ENCODE results near the gene ITGAL. TPM values are rescaled to one million over a fixed set of nuclear protein-coding genes. Genes with fewer than 3 reads are reported as not detected.

The ITGAL gene
- total RNA-seq, 1 experiment from 2014 or later, result 0.50 TPM

DNA sequence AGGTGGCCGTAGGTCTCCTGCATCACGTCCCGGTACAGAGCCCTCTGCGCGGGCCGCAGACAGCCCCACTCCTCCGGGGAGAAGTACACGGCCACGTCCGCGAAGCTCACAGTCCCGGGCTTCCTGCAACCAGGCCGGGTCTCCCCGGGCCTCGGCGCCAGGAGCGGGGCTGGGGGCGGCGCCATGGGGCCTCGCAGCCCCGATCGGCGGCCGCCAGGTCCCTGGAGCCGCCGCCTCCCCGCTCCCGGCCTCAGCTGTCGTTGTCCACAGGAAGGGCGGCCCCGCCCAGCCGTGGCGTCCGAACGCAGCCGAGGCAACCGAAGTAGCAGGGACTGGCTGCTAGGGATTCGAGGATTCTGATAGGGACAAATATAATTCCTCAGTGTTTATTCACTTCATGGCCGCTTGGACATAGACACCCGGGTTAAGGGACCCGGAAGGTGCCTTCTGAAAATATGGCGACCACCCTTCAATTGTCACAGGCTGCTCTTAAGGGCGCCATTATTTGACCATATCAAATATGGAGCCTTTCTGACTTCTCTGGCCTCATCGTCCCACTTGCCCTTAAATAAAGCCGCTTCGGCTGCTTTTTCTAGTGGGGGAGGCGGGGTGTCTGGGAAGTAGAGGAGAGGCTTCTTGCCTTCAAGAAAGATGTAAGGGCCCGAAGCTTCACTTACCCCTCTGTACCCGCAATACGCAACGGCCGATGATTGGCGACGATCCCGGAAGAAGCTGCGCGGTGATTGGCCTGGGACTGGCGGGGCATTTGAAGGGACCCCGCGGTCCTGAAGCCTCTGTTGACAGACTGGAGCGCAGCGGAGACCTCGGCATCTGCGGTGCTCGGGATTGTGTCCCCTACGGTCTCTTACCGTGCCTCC is 99.1 kb downstream of the ITGAL start, which contains the start of gene ZNF688:
TSS of gene ZNF688 (minus strand) at position 270 of the 878 bp plus-strand sequence. CDS start at position 185, 85 bp downstream.
- TF ChIP-seq, protein P1, sequence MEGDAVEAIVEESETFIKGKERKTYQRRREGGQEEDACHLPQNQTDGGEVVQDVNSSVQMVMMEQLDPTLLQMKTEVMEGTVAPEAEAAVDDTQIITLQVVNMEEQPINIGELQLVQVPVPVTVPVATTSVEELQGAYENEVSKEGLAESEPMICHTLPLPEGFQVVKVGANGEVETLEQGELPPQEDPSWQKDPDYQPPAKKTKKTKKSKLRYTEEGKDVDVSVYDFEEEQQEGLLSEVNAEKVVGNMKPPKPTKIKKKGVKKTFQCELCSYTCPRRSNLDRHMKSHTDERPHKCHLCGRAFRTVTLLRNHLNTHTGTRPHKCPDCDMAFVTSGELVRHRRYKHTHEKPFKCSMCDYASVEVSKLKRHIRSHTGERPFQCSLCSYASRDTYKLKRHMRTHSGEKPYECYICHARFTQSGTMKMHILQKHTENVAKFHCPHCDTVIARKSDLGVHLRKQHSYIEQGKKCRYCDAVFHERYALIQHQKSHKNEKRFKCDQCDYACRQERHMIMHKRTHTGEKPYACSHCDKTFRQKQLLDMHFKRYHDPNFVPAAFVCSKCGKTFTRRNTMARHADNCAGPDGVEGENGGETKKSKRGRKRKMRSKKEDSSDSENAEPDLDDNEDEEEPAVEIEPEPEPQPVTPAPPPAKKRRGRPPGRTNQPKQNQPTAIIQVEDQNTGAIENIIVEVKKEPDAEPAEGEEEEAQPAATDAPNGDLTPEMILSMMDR (conservative IDR thresholded peaks at IDR 0.05), result no peak
- TF ChIP-seq EZH2 (IDR thresholded peaks at IDR 0.05; ENCODE audit: low read depth), result no peak
- Histone ChIP-seq H3K27ac (peak within 1 kb of the TSS; percentile 61), H4K20me1 (ENCODE audit: insufficient read depth) (no peaks in the 10 kb centered on the region), H3K36me3 (ENCODE audit: low read depth) (no peaks in the 10 kb centered on the region), H3F3A (ENCODE audit: insufficient read depth, low read depth) (peaks cover 50% of the 10 kb centered on the region), H3K4me3 (peak within 1 kb of the TSS; percentile 89), H3K79me2 (ENCODE audit: low read depth) (0 out of 2 replicates have a peak, but pooled peaks cover 4% of the 10 kb centered on the region), H3K9me2 (ENCODE audit: insufficient read depth) (no peaks in the 10 kb centered on the region), H3K9me3 (ENCODE audit: insufficient read depth, low read depth) (no peaks in the 10 kb centered on the region), H3K4me2 (peak within 1 kb of the TSS; percentile 98), H3K4me1 (replicated peaks; ENCODE audit: insufficient read depth) (peaks cover 40% of the 10 kb centered on the region), H3K27me3 (ENCODE audit: insufficient read depth, low read depth) (no peaks in the 10 kb centered on the region), H2AFZ (peak within 1 kb of the TSS; percentile 81)
- ChIA-PET POLR2A (ENCODE audit: unreplicated experiment) (interaction anchor here (0.5 to 1.3 kb wide), 10 partner anchors 11 to 1624 kb away, joined by 3 to 5 read pairs (median 3); partner anchors contain the start of gene ZNF764), CTCF (interaction anchor here (0.6 to 1.2 kb wide), 6 partner anchors 13 to 201 kb away, joined by 3 to 5 read pairs (median 4); partner anchors contain the start of gene DCTPP1)
- intact Hi-C loops (cut with micrococcal nuclease; ENCODE audit: unreplicated experiment), result loop anchor here (1.0 to 2.0 kb wide), 2 partner anchors 13 to 14 kb away; partner anchors contain the start of genes ZNF764 and ZNF785
- no TSS peak for BruUV-seq (replicated peaks)
- DNase-seq, result peak; percentile 93 to 94

Small RNA genes lying within 50 kb of the gene (microRNA-seq; reads per million reads assigned to microRNA genes)
- not detected for gene MIR4518 (ENCODE audit: borderline number of aligned reads, borderline replicate concordance)

Other genes with a start within 250 kb of the ITGAL start
- gene NPIPB13, start 224.3 kb upstream of the ITGAL start, total RNA-seq (2021), result 24.6 and 30.6 TPM in 2 replicates
- gene CD2BP2, start 117.4 kb upstream of the ITGAL start, total RNA-seq (2021), result 84.6 TPM in 2 replicates
- gene TBC1D10B, start 102.2 kb upstream of the ITGAL start, total RNA-seq (2021), result 85.0 and 90.8 TPM in 2 replicates
- 1.4 and 2.6 TPM in 2 replicates for gene MYL11, start 97.9 kb upstream of the ITGAL start, total RNA-seq (2021)
- gene SEPTIN1, start 90.2 kb upstream of the ITGAL start, total RNA-seq (2021), result 6.7 and 7.6 TPM in 2 replicates
- gene ZNF48, start 77.3 kb upstream of the ITGAL start, total RNA-seq (2021), result 20.1 and 25.9 TPM in 2 replicates
- gene ZNF771, start 65.1 kb upstream of the ITGAL start, total RNA-seq (2021), result 19.0 and 21.9 TPM in 2 replicates
- 80.4 and 109 TPM in 2 replicates for gene DCTPP1, start 42.7 kb upstream of the ITGAL start, total RNA-seq (2021)
- 66.8 and 67.2 TPM in 2 replicates for gene SEPHS2, start 26.9 kb upstream of the ITGAL start, total RNA-seq (2021)
- gene ZNF768, start 53.8 kb downstream of the ITGAL start, total RNA-seq (2021), result 64.2 and 68.4 TPM in 2 replicates
- gene ZNF747, start 62.1 kb downstream of the ITGAL start, total RNA-seq (2021), result 14.5 and 17.9 TPM in 2 replicates
- 12.3 and 12.4 TPM in 2 replicates for gene ZNF764, start 85.6 kb downstream of the ITGAL start, total RNA-seq (2021)
- 13.1 and 25.7 TPM in 2 replicates for gene ZNF688, start 99.0 kb downstream of the ITGAL start, total RNA-seq (2021)
- 30.9 and 39.8 TPM in 2 replicates for gene ZNF785, start 113.0 kb downstream of the ITGAL start, total RNA-seq (2021)
- gene ZNF689, start 137.6 kb downstream of the ITGAL start, total RNA-seq (2021), result 9.1 and 10.1 TPM in 2 replicates
- 67.3 and 85.3 TPM in 2 replicates for gene PRR14, start 178.2 kb downstream of the ITGAL start, total RNA-seq (2021)
- 87.5 and 128 TPM in 2 replicates for gene FBRS, start 185.7 kb downstream of the ITGAL start, total RNA-seq (2021)
- 92.0 and 116 TPM in 2 replicates for gene SRCAP, start 226.4 kb downstream of the ITGAL start, total RNA-seq (2021)